ENCODE results near the gene EDNRA. TPM values are rescaled to one million over a fixed set of nuclear protein-coding genes. Genes with fewer than 3 reads are reported as not detected.

Gene EDNRA
- total and polyA plus RNA-seq, 2 of the 8 experiments (the other 6 are each of a cell fraction or from before 2014, with no cell fraction given): 1.7 to 3.3 TPM

- H3K4me1 ChIP-seq (replicated peaks in 1 of 4; ENCODE audit: control insufficient read depth in 3 of 4, insufficient read depth in 4 of 4, low read length in 3 of 4): peaks cover 0 to 3% (median 0%) of the 10 kb centered on the region in 4 experiments; a peak in 1 of 7 replicates
- TF ChIP-seq ASH2L (IDR thresholded peaks at IDR 0.05; ENCODE audit: low read length) (no peak), SIX5 (IDR thresholded peaks at IDR 0.05; ENCODE audit: low read depth, low read length) (no peak), ZNF274 (IDR thresholded peaks at IDR 0.05; ENCODE audit: borderline replicate concordance, extremely low read depth, low read length) (no peak), RFX5 (IDR thresholded peaks at IDR 0.05; ENCODE audit: borderline replicate concordance, low read depth, low read length) (no peak), TCF12 (IDR thresholded peaks at IDR 0.05; ENCODE audit: low read depth, low read length) (no peak), USF2 (IDR thresholded peaks at IDR 0.05; ENCODE audit: low read length) (no peak), CTBP2 (IDR thresholded peaks at IDR 0.05; ENCODE audit: borderline replicate concordance, insufficient read depth, insufficient read length, low read length) (no peak), CHD2 (IDR thresholded peaks at IDR 0.05; ENCODE audit: low read length) (no peak), SP2 (IDR thresholded peaks at IDR 0.05; ENCODE audit: low read length) (no peak), TAF1 (IDR thresholded peaks at IDR 0.05; ENCODE audit: low read depth, low read length) (no peak), SIN3A (conservative IDR thresholded peaks at IDR 0.05 in 1 of 2, IDR thresholded peaks at IDR 0.05 in 1 of 2; ENCODE audit: low read depth in 1 of 2, low read length in 2 of 2) (no peak), TAF7 (optimal IDR thresholded peaks at IDR 0.05; ENCODE audit: borderline replicate concordance, low read depth, low read length) (no peak), SAP30 (IDR thresholded peaks at IDR 0.05; ENCODE audit: insufficient read depth, insufficient replicate concordance, low read length) (no peak), SP1 (IDR thresholded peaks at IDR 0.05; ENCODE audit: low read depth, low read length) (no peak)
These were observed 105.7 kb downstream of the EDNRA start for GRCh38 chr4:147586637-147587036.

More at GRCh38 chr4:147586637-147587036, 105.7 kb downstream of the EDNRA start:
- H4K8ac ChIP-seq (ENCODE audit: extremely low read depth, insufficient read depth, low read length): no peak overlapping the region
- peaks cover 3 to 4% of the 10 kb centered on the region in 2 experiments; a peak in 2 of 4 replicates for H3K9me3 ChIP-seq (ENCODE audit: insufficient read depth in 2 of 2, low read depth in 1 of 2, low read length in 1 of 2)
- no peak overlapping the region for H2BK20ac ChIP-seq (ENCODE audit: low read length)
- DNase-seq (ENCODE audit: low read depth in 1 of 2, low spot score in 2 of 2): no peak
- H2BK120ac ChIP-seq (replicated peaks; ENCODE audit: low read depth, low read length): no peak overlapping the region
- no peak overlapping the region for H3K56ac ChIP-seq (replicated peaks; ENCODE audit: insufficient read length, low read depth, low read length)
- no peak overlapping the region for H3K18ac ChIP-seq (ENCODE audit: extremely low read depth, low read length)
- H2AK5ac ChIP-seq (ENCODE audit: low read depth, low read length): no peak overlapping the region
- H3K23me2 ChIP-seq (ENCODE audit: low read depth, low read length): no peaks in the 10 kb centered on the region
- H3K79me2 ChIP-seq (ENCODE audit: control insufficient read depth in 1 of 2, insufficient read depth in 2 of 2, low read length in 2 of 2): no peaks in the 10 kb centered on the region
- no peak overlapping the region for H3K4ac ChIP-seq (replicated peaks; ENCODE audit: insufficient read length, low read depth, low read length)
- no peaks in the 10 kb centered on the region for H4K20me1 ChIP-seq (replicated peaks in 1 of 2; ENCODE audit: control insufficient read depth in 1 of 2, insufficient read depth in 2 of 2, low read length in 2 of 2)
- no peaks in the 10 kb centered on the region for H3K27me3 ChIP-seq (replicated peaks in 1 of 4; ENCODE audit: control insufficient read depth in 3 of 4, extremely low read depth in 1 of 4, insufficient read depth in 3 of 4, low read length in 3 of 4)
- H3K36me3 ChIP-seq (ENCODE audit: control insufficient read depth in 2 of 4, insufficient read depth in 4 of 4, low read length in 3 of 4): no peaks in the 10 kb centered on the region
- ChIA-PET POLR2A (ENCODE audit: partially characterized antibody) (interaction anchor here (0.6 kb wide), 1 partner anchor 62 kb away, joined by 5 read pairs; no protein-coding TSS in a partner anchor), CTCF (ENCODE audit: partially characterized antibody) (interaction anchor here (0.5 to 1.7 kb wide), 8 partner anchors 16 to 904 kb away, joined by 3 to 5 read pairs (median 4); no protein-coding TSS in a partner anchor)
- 91 to 100% methylated on average over 1 to 4 of the region's 4 CpGs for WGBS, 2 experiments (ENCODE audit: extremely low coverage in 1 of 2, insufficient coverage in 1 of 2, insufficient read length in 1 of 2, insufficient replicate concordance in 2 of 2, low coverage in 1 of 2, low lambda C conversion rate in 2 of 2, missing lambda C conversion rate in 1 of 2)
- no peak overlapping the region for H2BK5ac ChIP-seq (ENCODE audit: low read depth, low read length)
- no peak overlapping the region for H4K91ac ChIP-seq (replicated peaks; ENCODE audit: insufficient read length, low read length)
- H2AFZ ChIP-seq (ENCODE audit: low read length): no peak overlapping the region
- no peak overlapping the region for H4K5ac ChIP-seq (ENCODE audit: insufficient read length, low read depth, low read length)
- H3K27ac ChIP-seq (ENCODE audit: low read depth, low read length): no peak overlapping the region
- H3K14ac ChIP-seq (ENCODE audit: insufficient read length): no peak overlapping the region
- FAIRE-seq: no peak
- no peaks in the 10 kb centered on the region for H3K79me1 ChIP-seq (ENCODE audit: low read depth, low read length)
- no peak overlapping the region for H3K23ac ChIP-seq (ENCODE audit: insufficient read length)
- H3K4me2 ChIP-seq (ENCODE audit: insufficient read depth in 1 of 2, low read depth in 2 of 2, low read length in 2 of 2): no peak overlapping the region
- no peak overlapping the region for H2BK15ac ChIP-seq (ENCODE audit: low read length)
- no peak overlapping the region for H2BK12ac ChIP-seq (ENCODE audit: low read depth, low read length)
- no peak overlapping the region for H3K9ac ChIP-seq (replicated peaks in 1 of 4; ENCODE audit: extremely low read depth in 1 of 4, low read depth in 3 of 4, low read length in 3 of 4)
- H3K4me3 ChIP-seq (ENCODE audit: extremely low read depth in 1 of 4, insufficient read depth in 2 of 4, low read depth in 3 of 4, low read length in 4 of 4): no peak overlapping the region

Measured in H1 (cell line).